Tibial nerve (tissue), 4 donors: ENCODE measurements around the gene AREL1. TPM values are rescaled to one million over a fixed set of nuclear protein-coding genes. Genes with fewer than 3 reads are reported as not detected.
"Not testable (repeated sequence)": the region's sequence is repeated elsewhere in the genome, so short reads cannot be mapped to it uniquely, and the experiment has no call there.

Experiments
- DNase-seq, 2 donors: peaks; one replicate each; pipeline ENCODE4 v3.0.0-alpha.2; 2019; ENCODE audit warnings: low spot score in 2 of 2
- H3K27ac ChIP-seq, 4 donors: fragments of 200-600 bp; sonication (generic) in 3 of 4; one replicate each; pipeline ENCODE4 v1.5.1; 2017 to 2019; ENCODE audit warnings: mild to moderate bottlenecking in 1 of 4
- H3K27me3 ChIP-seq, 2 donors: fragments of 200-600 bp; sonication (generic) in 1 of 2; one replicate each; pipeline versions ENCODE4 v1.5.1 to v1.6.0; 2017 to 2019
- H3K36me3 ChIP-seq, 3 donors: fragments of 200-600 bp; sonication (generic); one replicate each; pipeline ENCODE4 v1.5.1; 2018 to 2019
- H3K4me1 ChIP-seq, 4 donors: fragments of 200-600 bp; sonication (generic) in 3 of 4; one replicate each; pipeline ENCODE4 v1.5.1; 2017 to 2019
- H3K4me3 ChIP-seq, 4 donors: fragments of 200-600 bp; sonication (generic) in 3 of 4; one replicate each; pipeline ENCODE4 v1.5.1; 2017 to 2019; ENCODE audit warnings: mild to moderate bottlenecking in 1 of 4, moderate library complexity in 1 of 4
- H3K9me3 ChIP-seq, 4 donors: fragments of 200-600 bp; sonication (generic) in 3 of 4; one replicate each; pipeline ENCODE4 v1.5.1; 2017 to 2019
- EP300 ChIP-seq, 2 donors: sonication (generic); formaldehyde crosslinking; IDR thresholded peaks; one replicate each; pipeline ENCODE4 v1.6.1; 2017; ENCODE audit warnings: antibody characterized with exemption in 2 of 2, mild to moderate bottlenecking in 1 of 2
- POLR2A ChIP-seq, 2 donors: fragments of 450-650 bp; IDR thresholded peaks; one replicate each; pipeline ENCODE4 v1.6.1; 2017; ENCODE audit warnings: antibody characterized with exemption in 2 of 2, mild to moderate bottlenecking in 2 of 2, moderate library complexity in 2 of 2
- WGBS, 2 donors: methylation state at CpG; one replicate each; pipeline ENCODE4 v1.1.5; 2018; 5-methylcytosine and 5-hydroxymethylcytosine counted together
- total RNA-seq, 4 donors: library from RNA; depleted of rRNA; stranded (reverse); fragments of >200 nt; gene quantifications; one replicate each; pipeline ENCODE4 v1.1.0, GENCODE V29; 2016
- TF ChIP-seq, protein P1 (sequence below), 5 experiments: fragments of 200-600 bp in 3 of 5; fragments of 450-650 bp in 2 of 5; sonication (generic) in 3 of 5; IDR thresholded peaks; one replicate each; pipeline ENCODE4 v1.5.1; 2016 to 2019; ENCODE audit warnings: antibody characterized with exemption in 5 of 5, mild to moderate bottlenecking in 3 of 5, moderate library complexity in 2 of 5

The AREL1 gene, protein sequence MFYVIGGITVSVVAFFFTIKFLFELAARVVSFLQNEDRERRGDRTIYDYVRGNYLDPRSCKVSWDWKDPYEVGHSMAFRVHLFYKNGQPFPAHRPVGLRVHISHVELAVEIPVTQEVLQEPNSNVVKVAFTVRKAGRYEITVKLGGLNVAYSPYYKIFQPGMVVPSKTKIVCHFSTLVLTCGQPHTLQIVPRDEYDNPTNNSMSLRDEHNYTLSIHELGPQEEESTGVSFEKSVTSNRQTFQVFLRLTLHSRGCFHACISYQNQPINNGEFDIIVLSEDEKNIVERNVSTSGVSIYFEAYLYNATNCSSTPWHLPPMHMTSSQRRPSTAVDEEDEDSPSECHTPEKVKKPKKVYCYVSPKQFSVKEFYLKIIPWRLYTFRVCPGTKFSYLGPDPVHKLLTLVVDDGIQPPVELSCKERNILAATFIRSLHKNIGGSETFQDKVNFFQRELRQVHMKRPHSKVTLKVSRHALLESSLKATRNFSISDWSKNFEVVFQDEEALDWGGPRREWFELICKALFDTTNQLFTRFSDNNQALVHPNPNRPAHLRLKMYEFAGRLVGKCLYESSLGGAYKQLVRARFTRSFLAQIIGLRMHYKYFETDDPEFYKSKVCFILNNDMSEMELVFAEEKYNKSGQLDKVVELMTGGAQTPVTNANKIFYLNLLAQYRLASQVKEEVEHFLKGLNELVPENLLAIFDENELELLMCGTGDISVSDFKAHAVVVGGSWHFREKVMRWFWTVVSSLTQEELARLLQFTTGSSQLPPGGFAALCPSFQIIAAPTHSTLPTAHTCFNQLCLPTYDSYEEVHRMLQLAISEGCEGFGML
- 10 to 100 TPM; 25.3 to 35.0 (median 32.2) TPM for total RNA-seq

DNA sequence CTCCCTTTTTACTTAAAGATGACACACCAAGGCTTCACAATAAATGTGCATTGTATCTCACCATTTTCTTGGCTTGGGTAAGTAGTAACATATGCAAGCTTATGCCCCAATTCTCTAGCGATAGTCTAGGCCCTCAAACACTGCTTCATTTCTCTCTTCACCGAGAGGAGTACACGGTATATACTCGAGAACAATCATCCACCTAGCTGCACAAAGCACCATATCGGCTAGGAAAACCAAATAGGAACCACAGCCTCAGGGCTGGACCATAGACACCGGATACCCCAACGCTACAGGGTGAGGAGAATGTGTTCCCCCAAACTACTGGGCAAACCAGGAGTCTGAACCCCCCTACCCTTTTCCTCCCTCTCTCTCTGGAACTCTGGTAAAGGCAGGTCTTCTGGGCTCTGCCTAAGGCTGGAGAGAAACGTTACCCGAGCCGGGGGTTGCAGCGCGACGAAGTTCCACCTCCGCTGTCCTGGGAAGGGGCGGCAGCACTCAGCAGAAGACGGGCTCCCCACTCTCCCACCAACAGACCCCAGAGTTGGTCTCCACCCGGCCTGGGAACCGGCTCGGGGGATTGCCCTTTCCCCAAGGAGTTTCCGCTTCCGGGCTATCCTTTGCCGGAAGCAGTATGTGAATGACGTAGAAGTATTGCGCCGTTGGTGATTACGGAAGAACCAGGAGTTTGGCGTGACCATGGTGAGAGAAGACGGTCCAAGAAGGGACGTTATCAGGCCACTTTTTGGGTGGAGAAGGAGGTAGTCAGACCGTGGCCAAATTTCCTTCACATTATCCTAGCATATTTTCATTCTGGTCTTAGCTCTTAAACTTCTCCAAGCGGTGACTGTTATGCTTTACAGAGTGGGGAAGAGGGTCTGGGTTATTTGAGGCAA lies at the start of gene AREL1, which contains the start of gene FCF1:
Gene AREL1, minus strand, starts transcription at position 582 of the 896 bp plus-strand sequence. CDS start 27,465 bp downstream, outside the sequence.
Gene FCF1, plus strand, starts transcription at position 646 of the 896 bp plus-strand sequence. Its CDS starts 54 bp downstream, at position 700.
- H3K27me3 ChIP-seq: no peaks in the 10 kb centered on the region
- H3K4me3 ChIP-seq: peak within 1 kb of the TSS; percentile 53 to 83 (median 75)
- DNase-seq: peak; percentile 58 to 87
- H3K36me3 ChIP-seq: peaks cover 0 to 30% (median 0%) of the 10 kb centered on the region in 3 donors
- 1% methylated on average over 31 of the region's 31 CpGs for WGBS, 2 donors
- no peaks in the 10 kb centered on the region for H3K9me3 ChIP-seq
- peaks cover 3 to 54% (median 13%) of the 10 kb centered on the region in 4 donors for H3K4me1 ChIP-seq
- H3K27ac ChIP-seq: peak within 1 kb of the TSS; percentile 79 to 94 (median 86)
- TF ChIP-seq EP300 (IDR thresholded peaks at IDR 0.05): peak; percentile 84 to 96
- TF ChIP-seq POLR2A (IDR thresholded peaks at IDR 0.05): peak in 1 of 2 donors; percentile 46
- TF ChIP-seq, protein P1, sequence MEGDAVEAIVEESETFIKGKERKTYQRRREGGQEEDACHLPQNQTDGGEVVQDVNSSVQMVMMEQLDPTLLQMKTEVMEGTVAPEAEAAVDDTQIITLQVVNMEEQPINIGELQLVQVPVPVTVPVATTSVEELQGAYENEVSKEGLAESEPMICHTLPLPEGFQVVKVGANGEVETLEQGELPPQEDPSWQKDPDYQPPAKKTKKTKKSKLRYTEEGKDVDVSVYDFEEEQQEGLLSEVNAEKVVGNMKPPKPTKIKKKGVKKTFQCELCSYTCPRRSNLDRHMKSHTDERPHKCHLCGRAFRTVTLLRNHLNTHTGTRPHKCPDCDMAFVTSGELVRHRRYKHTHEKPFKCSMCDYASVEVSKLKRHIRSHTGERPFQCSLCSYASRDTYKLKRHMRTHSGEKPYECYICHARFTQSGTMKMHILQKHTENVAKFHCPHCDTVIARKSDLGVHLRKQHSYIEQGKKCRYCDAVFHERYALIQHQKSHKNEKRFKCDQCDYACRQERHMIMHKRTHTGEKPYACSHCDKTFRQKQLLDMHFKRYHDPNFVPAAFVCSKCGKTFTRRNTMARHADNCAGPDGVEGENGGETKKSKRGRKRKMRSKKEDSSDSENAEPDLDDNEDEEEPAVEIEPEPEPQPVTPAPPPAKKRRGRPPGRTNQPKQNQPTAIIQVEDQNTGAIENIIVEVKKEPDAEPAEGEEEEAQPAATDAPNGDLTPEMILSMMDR (IDR thresholded peaks at IDR 0.05): no peak

DNA sequence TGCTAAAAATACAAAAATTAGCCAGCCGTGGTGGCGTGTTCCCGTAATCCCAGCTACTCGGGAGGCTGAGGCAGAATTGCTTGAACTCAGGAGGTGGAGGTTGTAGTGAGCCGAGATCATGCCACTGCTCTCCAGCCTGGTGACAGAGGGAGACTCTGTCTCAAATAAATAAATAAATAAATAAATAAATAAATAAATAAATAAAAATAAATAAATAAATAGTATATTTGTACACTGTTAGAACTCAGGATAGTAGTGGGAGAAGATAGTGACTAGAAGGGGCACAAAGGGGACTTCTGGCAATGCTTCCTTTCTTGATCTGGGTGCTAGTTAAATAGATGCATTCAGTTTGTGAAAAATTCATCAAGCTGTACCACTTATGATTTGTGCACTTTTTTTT lies 45.6 kb upstream of the AREL1 start:
- not testable (repeated sequence) for H3K4me3 ChIP-seq, H3K4me1 ChIP-seq, DNase-seq, H3K27ac ChIP-seq, H3K27me3 ChIP-seq, H3K36me3 ChIP-seq, H3K9me3 ChIP-seq
- WGBS, 2 donors: 90 to 91% methylated on average over 5 of the region's 5 CpGs

DNA sequence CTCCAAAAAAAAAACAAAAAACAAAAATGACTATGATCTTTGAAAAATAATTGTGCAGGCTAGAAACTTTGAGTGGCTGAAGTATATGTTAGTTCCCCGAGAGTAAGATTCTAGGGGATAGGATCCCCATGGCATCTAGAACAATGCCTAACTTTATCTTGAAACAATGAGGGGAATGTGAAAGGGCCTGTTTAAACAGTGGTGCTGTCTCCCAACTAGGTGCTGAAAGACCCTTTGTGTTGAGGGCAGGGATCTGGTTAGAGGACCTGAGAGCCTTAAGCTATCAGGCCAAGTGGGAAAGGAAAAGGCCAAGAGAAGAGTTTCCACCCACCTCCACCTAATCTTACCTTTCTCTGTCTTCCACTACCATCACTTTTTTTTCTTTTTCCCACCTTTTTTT lies 43.4 kb upstream of the AREL1 start:
- no peak overlapping the region for H3K4me3 ChIP-seq
- peaks cover 0 to 18% (median 0%) of the 10 kb centered on the region in 4 donors for H3K9me3 ChIP-seq
- no peak for DNase-seq
- no peaks in the 10 kb centered on the region for H3K27me3 ChIP-seq
- no peaks in the 10 kb centered on the region for H3K4me1 ChIP-seq
- 44 to 48% methylated on average over 1 of the region's 1 CpG for WGBS, 2 donors
- no peak for TF ChIP-seq POLR2A (IDR thresholded peaks at IDR 0.05)
- TF ChIP-seq, protein P1 (IDR thresholded peaks at IDR 0.05): no peak
- no peak for TF ChIP-seq EP300 (IDR thresholded peaks at IDR 0.05)
- H3K36me3 ChIP-seq: no peaks in the 10 kb centered on the region
- no peak overlapping the region for H3K27ac ChIP-seq

DNA sequence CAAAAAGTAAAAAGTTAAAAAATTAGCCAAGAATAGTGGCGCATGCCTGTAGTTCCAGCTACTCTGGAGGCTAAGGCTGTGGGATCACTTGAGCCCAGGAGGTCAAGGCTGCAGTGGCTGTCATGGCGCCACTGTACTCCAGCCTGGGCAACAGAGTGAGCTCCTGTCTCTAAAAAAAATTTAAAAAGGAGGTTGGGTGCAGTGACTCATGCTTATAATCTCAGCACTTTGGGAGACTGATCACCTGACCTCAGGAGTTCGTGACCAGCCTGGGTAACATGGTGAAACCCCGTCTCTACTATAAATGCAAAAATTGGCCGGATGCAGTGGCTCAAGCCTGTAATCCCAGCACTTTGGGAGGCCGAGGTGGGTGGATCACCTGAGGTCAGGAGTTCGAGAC lies 42.0 kb upstream of the AREL1 start:
- 79 to 87% methylated on average over 7 of the region's 7 CpGs for WGBS, 2 donors
- Histone ChIP-seq H3K9me3 (peaks cover 0 to 18% (median 0%) of the 10 kb centered on the region in 4 donors), H3K36me3 (no peaks in the 10 kb centered on the region), H3K27me3 (no peaks in the 10 kb centered on the region), H3K4me1 (no peaks in the 10 kb centered on the region), H3K4me3 (no peak overlapping the region), H3K27ac (no peak overlapping the region)
- TF ChIP-seq POLR2A (IDR thresholded peaks at IDR 0.05) (no peak), EP300 (IDR thresholded peaks at IDR 0.05) (no peak)
- TF ChIP-seq, protein P1 (IDR thresholded peaks at IDR 0.05): no peak
- DNase-seq: no peak

DNA sequence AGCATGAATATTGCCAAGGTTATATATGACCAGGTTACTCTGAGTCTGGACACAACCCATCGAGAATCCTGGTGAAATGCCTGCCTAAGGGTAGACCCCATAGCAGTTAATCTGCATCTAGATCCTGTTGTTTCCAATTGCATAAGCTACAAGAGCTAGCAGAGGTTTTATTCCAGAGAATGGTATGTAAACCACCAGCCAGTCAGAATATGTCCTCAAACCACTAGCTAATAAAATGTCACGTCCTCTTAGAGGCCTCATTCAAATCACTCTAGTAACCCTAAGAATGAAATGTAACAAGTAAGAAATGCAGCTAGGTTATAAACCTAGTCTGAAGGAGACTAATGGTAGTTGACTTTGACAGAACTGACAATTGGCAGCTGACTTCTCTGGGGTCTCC lies 41.3 kb upstream of the AREL1 start:
- DNase-seq: no peak
- H3K9me3 ChIP-seq: peaks cover 0 to 18% (median 0%) of the 10 kb centered on the region in 4 donors
- no peaks in the 10 kb centered on the region for H3K27me3 ChIP-seq
- H3K4me1 ChIP-seq: no peaks in the 10 kb centered on the region
- TF ChIP-seq EP300 (IDR thresholded peaks at IDR 0.05) (no peak), POLR2A (IDR thresholded peaks at IDR 0.05) (no peak)
- TF ChIP-seq, protein P1 (IDR thresholded peaks at IDR 0.05): no peak
- H3K36me3 ChIP-seq: no peaks in the 10 kb centered on the region
- H3K4me3 ChIP-seq: no peak overlapping the region
- no peak overlapping the region for H3K27ac ChIP-seq
- 86 to 90% methylated on average over 2 of the region's 2 CpGs for WGBS, 2 donors
